Renal cortex interstitium (tissue), 11 donors: ENCODE results near the gene SLTM. TPM values are rescaled to one million over a fixed set of nuclear protein-coding genes. Genes with fewer than 3 reads are reported as not detected.
"Not testable (repeated sequence)": the region's sequence is repeated elsewhere in the genome, so short reads cannot be mapped to it uniquely, and the experiment has no call there.

Experiments
- DNase-seq, 11 donors: peaks; one replicate each; pipeline ENCODE4 v3.0.0-alpha.2; 2013; ENCODE audit warnings: low read depth in 9 of 11, low spot score in 4 of 11; ENCODE audit errors: extremely low read depth in 1 of 11
- polyA plus RNA-seq, 3 donors: library from polyadenylated mRNA; unstranded; fragments of 120-200 nt; gene quantifications; one replicate each; pipeline ENCODE4 v1.2.1, GENCODE V29; 2013; ENCODE audit not compliant: insufficient read length in 3 of 3

The SLTM gene
- polyA plus RNA-seq, 3 donors, result 128 to 154 (median 139) TPM

- DNase-seq, result no peak
Measured at GRCh38 chr15:58898150-58898680, 35.3 kb downstream of the SLTM start.

- no peak for DNase-seq
Measured at GRCh38 chr15:58889363-58889762, 44.1 kb downstream of the SLTM start.

- no peak for DNase-seq
Measured at GRCh38 chr15:58886921-58887320, 46.6 kb downstream of the SLTM start.

- not testable (repeated sequence) for DNase-seq
Measured at GRCh38 chr15:58883926-58884325, 49.6 kb downstream of the SLTM start.

GRCh38 chr15:58882243-58882642, 51.2 kb downstream of the SLTM start:
- DNase-seq, result no peak

GRCh38 chr15:58880320-58880719, 53.2 kb downstream of the SLTM start:
- DNase-seq, result no peak

- no peak for DNase-seq
Measured at GRCh38 chr15:58877999-58878825, 55.3 kb downstream of the SLTM start.

- no peak for DNase-seq
Measured at GRCh38 chr15:58876306-58877106, 57.0 kb downstream of the SLTM start.

GRCh38 chr15:58875343-58875742, 58.1 kb downstream of the SLTM start:
- no peak for DNase-seq

- no peak for DNase-seq
Measured at GRCh38 chr15:58873267-58873666, 60.2 kb downstream of the SLTM start.

- no peak for DNase-seq
Measured at GRCh38 chr15:58870451-58870850, 63.0 kb downstream of the SLTM start.

GRCh38 chr15:58867926-58868325, 65.6 kb downstream of the SLTM start:
- no peak for DNase-seq

GRCh38 chr15:58865425-58865880, 68.0 kb downstream of the SLTM start:
- DNase-seq, result no peak

GRCh38 chr15:58864602-58865424, 68.7 kb downstream of the SLTM start:
- peak in 7 of 11 donors; percentile 8 to 45 (median 29) for DNase-seq

GRCh38 chr15:58862326-58862725, 71.2 kb downstream of the SLTM start:
- DNase-seq, result no peak

GRCh38 chr15:58856621-58857020, 76.9 kb downstream of the SLTM start:
- not testable (repeated sequence) for DNase-seq

GRCh38 chr15:58856086-58856485, 77.4 kb downstream of the SLTM start:
- peak in 2 of 11 donors; percentile 29 to 38 for DNase-seq

GRCh38 chr15:58854593-58854992, 78.9 kb downstream of the SLTM start:
- DNase-seq, result no peak

GRCh38 chr15:58852347-58852746, 81.1 kb downstream of the SLTM start:
- DNase-seq, result no peak
